Activated T-cell treated with anti-CD3 and anti-CD28 coated beads for 1 hour (primary cell): ENCODE data around the gene C17orf113.
"Not testable (repeated sequence)": the region's sequence is repeated elsewhere in the genome, so short reads cannot be mapped to it uniquely, and the experiment has no call there.

Experiments used
- DNase-seq: peaks from one replicate; pipeline ENCODE4 v3.0.0-alpha.2; 2020; ENCODE audit warnings: low read depth

Gene C17orf113

DNA sequence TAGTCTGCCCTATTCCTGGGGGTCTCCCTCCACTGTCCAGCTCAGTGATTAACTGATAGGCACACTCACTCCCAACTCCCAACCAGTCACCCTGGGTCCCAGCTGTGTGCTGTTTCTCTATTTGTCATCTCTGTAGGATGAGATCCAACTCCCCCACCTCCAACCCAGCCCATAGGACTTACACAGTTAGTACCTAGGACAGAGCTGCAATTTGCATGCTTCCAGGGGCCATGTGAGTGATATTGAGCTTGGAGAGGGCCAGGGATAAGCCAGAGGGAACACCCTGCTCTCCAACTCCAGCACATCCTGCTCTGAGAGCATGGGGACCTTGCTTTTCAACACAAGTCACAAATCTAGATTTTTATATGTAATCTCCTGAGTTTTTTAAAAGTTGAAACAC, 8.8 kb downstream of the C17orf113 start:
- no peak for DNase-seq

DNA sequence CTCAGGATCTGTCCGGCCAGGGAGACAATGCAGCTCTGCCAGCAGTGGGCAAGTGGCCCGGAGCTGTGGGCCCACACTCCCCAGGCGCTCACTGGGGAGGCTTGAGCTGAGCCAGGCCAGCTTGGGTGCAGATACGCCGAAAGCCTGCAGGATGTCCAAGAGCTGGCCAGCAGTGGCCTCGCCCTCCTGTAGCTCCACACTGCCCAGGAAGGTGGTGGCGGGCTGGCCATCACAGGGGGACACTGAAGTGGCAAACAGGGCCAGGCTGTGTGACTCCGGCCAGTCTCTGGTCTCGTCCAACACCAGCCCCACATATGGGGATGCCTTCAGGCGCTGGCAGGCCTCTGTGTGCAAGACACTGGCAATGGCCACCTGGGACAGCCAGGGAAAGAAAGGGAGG, 9.6 kb downstream of the C17orf113 start:
- DNase-seq: no peak

DNA sequence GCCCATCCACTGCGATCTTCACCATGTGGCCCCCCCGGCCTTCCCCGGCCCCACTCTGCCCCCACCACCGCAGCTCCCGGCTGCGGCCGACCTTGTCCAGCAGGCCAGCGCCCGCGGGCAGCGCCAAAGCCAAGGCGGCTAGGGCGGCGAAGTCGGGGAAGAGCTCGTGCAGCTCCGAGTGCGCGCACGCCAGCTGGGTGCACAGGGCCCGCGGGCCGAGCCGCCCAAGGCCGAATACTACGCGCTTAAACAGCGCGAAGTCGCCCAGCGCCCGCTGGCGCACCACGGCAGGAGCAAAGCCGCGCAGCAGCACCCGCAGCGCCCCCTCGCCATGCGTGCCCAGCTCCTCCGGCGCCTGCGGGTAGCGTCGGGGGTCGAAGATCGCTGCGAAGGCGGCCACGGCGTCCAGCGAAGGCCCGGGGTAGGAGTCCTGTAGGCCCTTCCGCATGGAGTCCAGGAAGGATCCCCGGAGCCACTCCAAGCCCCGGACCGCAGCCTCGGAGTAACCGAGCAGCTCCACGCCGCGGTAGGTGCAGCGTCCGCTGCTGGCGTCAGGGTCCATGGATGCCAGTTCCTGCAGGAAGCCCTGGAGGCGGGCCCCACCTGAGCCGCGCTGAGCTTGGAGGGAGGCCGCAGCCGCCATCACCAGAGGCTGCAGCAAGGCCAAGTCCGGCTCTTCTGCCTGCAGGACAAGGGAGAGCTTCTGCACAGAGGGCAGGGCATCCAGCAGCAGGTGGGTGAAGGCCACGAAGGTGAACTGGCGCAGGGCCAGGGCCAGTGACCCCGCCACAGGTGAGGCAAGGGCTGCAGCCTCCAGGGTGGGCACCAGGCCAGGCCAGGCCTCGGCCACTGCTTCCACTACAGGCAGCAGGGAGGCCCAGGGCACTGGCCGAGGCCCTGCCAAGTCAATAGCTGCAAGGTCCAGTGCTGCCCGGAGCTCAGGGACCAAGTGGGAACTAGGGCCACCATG, 10.3 kb downstream of the C17orf113 start:
- no peak for DNase-seq

DNA sequence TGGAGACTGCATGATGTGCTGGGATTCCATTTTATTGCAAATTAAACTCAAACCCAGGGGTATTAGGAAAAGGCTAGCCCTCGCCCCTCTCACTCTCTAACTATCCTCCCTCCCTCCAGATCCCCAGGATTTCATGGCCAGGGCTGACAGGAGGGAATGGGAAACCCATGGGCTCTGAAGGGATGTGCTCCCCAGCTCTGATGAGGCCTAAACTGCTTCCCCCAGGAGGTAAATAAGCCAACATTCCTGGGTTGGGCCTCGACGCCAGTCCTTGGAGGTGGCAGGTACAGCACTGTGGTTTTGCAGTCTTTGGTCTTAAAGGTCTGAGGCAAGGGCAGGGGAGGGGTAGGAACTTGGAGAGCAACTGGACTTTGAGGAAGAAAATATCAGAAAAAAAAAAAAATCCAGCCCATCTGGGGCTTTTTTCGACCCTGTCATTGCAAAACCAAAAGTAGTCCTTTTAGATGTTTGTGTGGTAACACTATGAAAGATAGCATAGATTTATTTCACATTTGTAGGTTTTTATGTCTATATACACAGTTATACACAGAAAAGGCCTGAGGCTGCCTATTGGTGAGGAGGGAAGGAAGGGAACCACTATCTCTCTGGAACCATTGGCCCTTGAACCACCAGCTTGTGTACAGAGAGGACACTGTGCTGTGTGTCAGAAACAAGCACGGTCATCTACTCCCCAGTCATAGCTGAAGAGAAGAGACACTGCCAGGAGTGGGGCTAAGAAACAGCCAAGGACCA, 12.0 kb downstream of the C17orf113 start:
- DNase-seq: no peak

DNA sequence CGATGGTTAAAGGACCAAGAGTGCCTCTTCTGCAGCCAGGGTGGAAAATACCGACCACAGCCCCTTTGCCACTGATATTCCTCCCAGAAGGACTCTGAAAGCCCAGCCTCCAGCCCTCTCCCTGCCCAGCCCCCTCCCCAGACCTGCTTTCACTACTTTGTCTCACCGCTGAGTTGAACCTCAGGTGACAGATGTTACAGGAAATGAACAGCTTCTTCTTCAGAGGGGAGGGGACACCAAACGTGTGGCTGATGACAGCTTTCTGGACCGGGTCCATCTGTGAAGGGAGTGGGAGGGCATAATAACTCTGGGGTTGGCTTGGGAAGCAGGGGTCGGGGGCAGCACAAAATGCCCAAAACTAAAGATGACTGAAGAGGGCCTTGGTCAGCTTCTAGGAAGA, 16.3 kb downstream of the C17orf113 start:
- no peak for DNase-seq

DNA sequence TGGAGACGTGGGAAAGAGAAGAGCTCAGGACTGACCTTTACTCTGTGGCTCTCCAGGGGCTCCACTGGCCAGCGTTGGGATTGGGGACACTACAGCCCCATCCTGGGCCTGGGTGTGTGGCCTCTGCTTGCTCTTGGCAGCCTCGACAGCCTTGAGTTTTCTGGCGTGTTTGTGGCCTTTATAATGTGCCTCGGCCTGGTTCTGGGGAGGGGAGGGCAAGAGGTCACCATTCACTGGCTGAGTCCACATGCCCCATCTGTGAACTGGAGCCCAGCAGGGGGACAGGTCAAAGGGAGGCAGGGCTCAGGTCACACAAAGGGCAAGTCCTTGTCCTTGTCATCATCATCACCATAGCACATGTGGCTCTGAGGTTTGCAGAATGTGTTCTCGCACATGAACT, 18.8 kb downstream of the C17orf113 start:
- no peak for DNase-seq

DNA sequence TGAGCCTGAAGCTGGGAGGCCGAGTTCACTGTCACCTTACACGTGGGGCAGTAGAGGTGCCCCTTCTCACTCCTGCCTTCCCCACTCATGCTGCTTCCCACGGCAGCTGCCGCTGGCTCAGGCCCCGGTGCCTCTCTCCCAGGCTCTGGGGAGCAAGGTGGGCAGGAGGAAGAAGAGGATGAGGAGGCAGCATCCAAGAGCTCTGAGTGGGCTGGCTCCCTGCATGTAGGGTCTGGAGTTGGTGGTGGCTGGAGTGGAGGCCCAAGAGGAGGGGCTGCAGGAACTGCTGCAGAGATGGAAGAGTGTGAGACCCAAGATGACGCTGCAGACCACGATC, 21.6 kb downstream of the C17orf113 start:
- DNase-seq: no peak

DNA sequence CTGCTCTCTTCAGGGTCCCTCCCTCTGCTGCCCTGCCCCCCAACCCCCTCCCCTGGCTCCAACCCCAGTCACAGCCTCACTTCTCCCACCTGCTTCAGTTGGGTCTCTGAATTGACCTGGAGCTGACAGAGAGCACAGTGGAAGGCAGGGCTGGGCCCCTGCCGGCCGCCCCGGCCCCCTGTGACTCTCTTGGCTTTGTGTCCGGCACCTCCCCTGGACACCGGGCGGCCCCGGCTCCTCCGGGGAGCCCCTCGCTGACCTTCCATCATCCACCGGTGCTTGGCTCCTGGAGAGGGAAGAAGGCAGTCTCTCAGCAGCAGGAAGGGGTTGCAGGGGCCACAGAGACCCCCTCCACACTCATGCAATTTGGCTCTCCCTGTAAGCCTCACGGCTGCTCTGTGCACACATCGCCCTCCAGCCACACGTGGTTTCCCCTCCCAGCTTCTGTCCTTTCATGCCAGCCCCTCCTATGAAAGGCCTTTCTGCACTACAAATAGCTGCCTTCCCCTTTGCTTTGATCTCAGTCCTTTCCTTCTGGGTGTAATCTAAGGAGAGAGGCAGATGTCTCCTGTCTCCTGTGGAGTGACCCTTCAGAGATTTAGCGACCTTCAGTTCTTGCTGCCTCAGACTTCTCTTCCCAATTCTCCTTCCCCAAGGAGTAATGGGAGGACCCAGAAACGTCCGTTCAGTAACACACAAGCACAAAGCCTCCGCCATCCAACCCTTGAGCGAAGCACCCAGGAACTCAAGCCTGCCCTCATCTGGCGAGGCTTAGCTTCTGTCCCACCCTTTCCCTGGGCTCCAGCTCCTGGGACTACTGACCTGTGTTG, 22.2 kb downstream of the C17orf113 start:
- no peak for DNase-seq

DNA sequence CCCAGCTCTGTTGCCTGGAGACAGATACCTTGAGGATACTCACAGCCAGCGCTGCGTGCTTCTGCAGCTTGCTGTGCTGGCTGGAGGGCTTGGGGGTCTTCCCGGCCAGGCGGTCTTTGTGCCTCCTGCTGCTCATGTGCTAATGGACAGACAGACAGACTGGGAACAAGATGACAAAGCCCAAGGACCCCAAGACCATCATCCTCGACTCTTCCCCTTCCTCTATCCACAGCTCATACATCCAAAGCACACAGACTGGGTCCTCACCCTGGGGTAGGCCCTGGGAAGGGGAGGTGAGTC, 22.9 kb downstream of the C17orf113 start:
- no peak for DNase-seq

DNA sequence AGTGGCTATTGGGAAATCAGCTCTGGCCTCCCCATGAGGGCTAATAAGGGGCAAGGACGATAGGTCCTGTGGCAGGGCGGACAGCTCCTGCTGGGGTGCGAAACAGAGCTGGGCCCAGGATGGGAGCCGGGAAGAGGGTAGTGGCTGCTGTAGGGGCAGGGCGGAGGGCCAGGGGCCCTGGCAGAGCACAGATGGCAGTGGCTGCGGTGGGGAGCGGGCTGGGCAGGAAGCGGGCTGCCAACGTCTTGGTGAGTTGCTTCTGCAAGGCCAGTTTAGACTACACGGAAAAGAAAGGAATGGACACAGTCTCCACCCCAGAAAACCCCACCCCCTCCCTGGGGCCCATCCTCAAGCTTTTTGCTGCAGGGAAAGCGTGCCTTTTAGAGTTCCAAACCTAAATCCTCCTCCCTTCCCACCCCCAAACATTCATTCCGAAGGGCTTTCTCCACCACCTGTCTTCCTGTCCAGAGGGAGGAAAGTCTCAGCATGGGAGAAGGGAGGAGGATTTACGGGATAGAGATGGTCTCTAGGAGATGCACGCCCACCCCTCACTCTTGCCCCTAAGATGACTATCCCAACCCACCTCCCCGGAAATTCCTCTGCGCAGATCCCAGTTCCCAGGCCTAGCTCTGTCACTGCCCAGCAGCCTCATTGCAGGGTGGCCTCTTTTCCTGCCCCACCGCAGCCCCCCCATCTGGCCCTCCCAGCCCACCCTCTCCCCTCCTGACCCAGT, 23.4 kb downstream of the C17orf113 start:
- no peak for DNase-seq

DNA sequence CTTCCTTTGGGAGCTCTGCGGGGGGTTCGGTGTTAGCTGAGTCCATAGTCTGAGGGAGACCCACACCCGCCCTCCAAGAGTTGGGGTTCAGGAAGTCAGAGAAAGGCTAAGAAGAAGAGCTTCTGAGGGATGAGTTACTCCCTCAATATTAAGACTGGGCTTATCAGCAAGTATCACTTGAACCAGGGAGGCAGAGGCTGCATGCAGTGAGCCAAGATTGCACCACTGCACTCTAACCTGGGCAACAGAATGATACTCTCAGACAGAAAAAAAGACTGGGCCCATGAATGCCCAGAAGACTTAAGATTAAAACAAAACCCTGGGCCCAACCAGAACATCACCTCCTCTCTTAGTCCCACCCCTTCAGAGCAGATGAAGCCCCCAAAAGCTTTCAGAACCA, 24.5 kb downstream of the C17orf113 start:
- no peak for DNase-seq

DNA sequence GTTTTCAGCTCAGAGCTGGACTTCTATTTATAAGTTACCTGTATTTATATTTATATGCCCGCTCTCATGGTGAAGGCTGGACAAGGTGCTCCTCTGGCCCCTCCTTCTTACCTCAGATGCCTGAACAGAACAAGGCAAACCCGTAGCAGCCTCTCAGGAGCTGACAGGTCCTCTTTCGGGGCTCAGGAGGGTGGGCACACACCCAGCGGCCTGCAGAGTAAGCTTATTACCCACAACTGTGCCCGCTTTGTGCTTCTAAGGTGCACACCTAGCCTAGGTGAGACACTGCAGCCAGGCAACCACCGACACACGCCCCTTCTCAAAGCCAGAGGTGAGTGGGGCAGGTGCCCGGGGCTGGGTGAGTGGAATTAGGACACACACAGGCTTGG, 25.2 kb downstream of the C17orf113 start:
- DNase-seq: no peak

DNA sequence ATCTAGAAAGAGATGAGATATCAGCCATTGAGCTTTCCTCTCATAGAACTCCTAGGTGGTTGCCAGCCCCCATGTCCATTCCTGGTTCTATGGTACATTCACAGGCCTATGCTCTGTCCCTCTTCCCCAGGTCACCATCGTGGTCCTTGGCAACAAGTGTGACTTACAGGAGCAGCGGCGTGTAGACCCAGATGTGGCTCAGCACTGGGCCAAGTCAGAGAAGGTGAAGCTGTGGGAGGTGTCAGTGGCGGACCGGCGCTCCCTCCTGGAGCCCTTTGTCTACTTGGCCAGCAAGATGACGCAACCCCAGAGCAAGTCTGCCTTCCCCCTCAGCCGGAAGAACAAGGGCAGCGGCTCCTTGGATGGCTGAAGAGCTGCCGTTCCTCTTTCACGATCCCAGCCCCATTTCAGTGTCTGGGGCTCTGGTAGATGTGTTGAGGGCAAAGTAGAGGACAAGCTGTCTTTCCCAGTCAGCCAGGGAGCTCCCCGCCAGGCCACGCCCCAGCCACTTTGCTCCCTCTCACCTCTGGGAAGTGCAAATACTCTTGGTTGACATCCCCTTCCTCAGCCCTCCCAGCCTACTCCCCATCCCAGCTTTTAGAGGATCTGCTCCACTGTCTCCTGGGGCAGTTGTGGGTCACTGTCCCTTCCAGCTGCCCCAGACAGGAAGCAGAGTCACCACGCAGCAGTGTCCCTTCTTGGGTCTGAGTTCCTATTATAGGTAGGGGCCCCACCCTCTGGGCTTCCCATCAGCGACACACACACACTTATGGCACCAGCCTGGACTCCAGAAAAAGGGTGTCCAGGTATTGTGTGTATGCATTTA, 26.7 kb downstream of the C17orf113 start:
- DNase-seq: no peak

DNA sequence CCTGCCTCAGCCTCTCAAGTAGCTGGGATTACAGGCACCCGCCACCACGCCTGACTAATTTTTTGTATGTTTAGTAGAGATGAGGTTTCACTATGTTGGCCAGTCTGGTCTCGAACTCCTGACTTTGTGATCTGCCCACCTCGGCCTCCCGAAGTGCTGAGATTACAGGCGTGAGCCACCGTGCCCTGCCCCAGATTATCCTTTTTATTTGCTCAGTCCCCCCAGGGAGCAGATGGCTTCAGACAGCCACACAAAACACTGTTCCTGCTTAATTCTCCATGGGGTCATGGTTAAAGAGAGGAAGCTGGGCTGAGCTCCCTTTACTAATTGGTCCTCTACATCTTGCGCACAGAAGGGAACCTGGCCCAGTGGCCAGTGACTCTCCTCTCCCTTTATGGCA, 29.6 kb downstream of the C17orf113 start:
- DNase-seq: not testable (repeated sequence)

DNA sequence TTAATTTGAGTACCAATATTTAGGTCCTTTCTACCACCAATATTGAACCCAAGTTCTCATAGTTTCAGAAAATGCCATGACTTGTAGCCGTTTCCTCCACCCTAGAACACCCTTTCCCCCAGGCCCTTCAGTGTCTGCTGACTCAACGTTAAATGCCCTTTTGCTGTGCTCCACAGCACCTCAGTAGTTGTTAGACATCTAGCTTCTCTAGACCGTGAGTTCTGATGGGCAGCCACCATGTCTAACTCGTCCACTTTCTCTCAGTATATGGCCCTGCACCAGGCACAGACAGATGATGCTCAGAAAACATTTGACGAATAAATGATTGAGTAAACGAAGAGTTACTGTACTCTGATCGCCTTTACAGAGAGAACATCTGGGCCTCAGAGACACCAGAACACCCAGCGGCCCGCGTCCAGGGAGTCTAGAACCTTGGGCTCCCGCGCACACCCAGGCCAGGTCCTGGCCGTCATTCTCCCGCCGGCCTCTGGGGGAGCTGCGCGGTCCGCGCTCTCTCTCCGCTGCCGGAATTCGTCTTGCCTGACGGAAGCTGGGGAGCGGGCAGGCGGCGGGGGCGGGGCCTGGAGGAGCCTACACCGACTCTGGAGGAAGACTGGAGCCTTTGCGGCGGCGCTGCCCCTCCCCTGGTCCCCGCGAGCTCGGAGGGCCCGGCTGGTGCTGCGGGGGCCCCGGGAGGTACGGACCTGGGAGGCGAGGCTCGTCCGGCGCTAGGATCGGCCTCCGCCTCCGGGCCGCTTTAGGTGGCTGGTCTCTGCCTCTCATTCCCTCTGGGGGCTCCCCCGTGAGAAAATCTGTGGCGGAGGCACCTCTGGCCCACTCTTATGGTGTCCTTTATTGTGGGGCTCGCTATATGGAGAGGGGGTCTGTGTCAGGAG, 30.6 kb downstream of the C17orf113 start, which contains the start of gene NKIRAS2:
TSS of gene NKIRAS2 (plus strand) at position 582 of the 896 bp plus-strand sequence. CDS start 1,488 bp downstream, outside the sequence.
- DNase-seq: peak; percentile 88

DNA sequence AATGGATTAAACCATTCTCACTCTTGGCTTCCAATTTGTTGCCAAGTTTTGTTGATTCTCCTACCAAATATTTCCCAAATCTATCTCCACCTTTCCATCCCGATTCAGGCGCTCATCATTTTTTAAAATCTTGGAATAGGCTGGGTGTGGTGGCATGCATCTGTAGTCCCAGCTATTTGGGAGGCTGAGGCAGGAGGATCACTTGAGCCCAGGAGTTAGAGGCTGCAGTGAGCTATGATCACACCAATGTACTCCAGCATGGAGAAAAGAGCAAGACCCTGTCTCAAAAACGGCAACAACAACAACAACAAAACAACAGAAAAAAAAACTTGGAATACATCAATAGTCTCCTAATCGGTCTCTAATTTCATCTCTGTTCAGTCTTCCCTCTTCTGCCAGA, 31.4 kb downstream of the C17orf113 start:
- DNase-seq: no peak

DNA sequence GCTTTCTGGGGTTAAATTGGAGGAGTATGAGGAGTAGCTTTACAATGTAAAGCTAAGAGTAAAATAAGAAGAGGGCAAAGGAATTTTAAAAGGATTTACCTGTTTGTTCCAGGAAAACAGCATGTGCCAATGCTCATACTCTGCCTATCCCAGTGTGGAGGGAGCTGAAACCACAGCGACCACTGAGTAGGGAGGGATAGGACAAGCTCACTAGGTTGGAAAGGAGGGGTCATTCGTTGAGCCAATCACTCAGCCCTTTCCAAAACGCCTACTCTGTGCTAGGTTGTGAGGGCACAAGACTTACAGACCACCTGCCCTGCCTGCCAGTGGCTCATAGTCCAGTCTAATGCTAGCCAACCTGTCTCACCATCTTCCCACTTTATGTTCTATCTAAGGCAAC, 32.1 kb downstream of the C17orf113 start:
- no peak for DNase-seq

DNA sequence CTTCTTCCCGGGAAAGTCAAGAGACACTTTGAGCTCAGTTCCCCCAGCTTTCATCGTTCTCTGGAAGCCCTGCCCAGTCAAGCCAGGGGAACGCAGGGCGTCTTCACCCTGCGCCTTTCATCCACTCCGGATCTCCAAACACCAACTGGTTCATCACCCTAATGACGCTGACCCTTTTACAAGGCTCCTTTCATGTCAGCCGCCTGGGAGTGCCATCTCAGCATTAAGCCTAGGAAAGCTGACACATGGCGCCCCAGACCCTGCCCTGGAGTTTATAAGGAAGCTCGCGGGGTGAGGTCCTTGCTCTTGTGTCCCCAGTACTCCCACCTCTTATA, 32.6 kb downstream of the C17orf113 start:
- DNase-seq: no peak

DNA sequence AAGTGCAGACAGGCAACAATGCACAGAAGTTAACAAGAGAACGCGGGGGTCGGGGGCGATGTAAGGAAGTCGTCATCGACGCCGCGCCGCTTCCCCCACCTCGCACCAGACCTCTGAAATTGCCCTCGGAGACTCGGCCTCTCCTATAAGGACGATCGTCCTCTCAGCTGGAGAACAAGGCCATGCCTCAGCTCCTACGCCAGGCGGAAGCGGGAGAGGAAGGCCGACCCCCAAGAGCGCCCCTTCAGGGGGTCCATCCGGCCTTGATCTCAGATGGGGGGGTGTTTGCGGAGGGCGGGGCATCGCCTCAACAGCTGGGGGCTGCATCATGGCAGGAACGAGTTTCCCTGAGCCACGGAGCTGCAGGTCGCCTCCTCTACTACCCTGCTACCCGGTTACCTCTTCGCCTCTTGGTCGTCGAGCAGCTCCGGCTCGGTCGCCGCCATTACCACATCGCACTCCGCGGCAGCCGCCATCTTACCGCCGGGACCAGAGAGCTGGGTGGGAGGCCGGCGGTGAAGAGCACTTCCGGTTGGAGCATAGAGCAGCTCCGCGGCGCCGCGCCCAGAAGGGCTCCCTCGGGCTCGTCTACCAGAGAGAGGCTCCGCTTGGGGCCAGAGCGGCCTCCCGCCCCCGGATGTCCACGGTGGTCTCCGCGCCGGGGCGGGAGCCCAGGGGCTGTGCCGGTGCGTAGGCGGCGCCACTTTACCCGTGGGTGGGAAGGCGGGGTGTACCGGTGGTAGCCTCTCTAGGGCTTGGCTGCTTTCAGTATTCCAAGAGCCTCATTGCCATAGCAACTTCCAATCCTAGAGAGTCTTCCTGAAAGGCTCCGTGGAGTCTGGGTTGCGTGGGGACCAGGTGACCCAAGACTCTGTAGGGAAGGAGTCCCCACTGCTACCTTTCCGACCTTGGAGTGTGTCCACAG, 33.2 kb downstream of the C17orf113 start, which contains the start of gene DNAJC7:
TSS of gene DNAJC7 (minus strand) at position 499 of the 925 bp plus-strand sequence. CDS start at position 476, 23 bp downstream.
- peak; percentile 75 for DNase-seq
